ENCODE measurements around the gene ZBTB46.

Gene ZBTB46

DNA sequence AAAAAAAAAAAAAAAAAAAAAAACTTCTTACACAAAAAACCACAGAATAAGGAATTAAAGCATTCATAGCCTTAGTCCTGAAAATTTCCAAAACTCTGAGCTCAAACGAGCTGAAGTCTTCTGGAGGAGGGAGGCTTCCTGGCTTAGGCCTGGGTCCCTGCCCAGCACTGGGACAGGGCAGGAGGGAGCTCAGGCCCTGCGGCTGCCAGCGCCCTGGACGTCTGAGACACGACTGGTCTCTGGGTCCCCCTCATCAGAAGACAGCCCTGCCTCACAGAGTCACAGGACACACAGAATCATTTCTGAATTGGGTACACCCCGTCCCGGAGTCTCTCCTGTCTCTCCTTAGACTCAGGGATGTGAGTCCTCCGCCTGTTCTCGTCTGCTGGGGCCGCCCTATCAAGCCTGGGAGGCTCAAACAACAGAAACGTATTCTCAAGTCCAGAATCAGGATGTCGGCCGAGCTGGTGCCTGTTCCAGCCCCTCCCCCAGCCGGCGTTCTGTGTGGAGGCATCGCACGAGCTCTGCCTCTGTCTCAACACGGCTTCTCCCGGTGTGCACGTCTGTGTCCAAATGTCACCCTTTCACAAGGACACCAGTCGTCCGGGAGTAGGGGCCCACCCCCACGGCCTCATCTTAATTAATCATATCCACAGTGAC lies 39.4 kb downstream of the ZBTB46 start:
- H3K4me1 ChIP-seq (ENCODE audit: control insufficient read depth, insufficient read depth, low read length): no peaks in the 10 kb centered on the region
- TF ChIP-seq, protein P1, sequence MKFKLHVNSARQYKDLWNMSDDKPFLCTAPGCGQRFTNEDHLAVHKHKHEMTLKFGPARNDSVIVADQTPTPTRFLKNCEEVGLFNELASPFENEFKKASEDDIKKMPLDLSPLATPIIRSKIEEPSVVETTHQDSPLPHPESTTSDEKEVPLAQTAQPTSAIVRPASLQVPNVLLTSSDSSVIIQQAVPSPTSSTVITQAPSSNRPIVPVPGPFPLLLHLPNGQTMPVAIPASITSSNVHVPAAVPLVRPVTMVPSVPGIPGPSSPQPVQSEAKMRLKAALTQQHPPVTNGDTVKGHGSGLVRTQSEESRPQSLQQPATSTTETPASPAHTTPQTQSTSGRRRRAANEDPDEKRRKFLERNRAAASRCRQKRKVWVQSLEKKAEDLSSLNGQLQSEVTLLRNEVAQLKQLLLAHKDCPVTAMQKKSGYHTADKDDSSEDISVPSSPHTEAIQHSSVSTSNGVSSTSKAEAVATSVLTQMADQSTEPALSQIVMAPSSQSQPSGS (tag by site-specific recombination; IDR thresholded peaks at IDR 0.05; ENCODE audit: low read depth): no peak
- TF ChIP-seq ZBTB1 (tag by site-specific recombination; IDR thresholded peaks at IDR 0.05): no peak
- no peak for TF ChIP-seq ZIC2 (tag by site-specific recombination; IDR thresholded peaks at IDR 0.05)
- TF ChIP-seq ZNF311 (tag by site-specific recombination; IDR thresholded peaks at IDR 0.05; ENCODE audit: borderline replicate concordance): no peak
- TF ChIP-seq HOXD13 (CRISPR knock-in tag; IDR thresholded peaks at IDR 0.05; ENCODE audit: borderline replicate concordance): no peak
- no peak for TF ChIP-seq ZNF629 (tag by site-specific recombination; IDR thresholded peaks at IDR 0.05)
- TF ChIP-seq BCL11A (tag by site-specific recombination; IDR thresholded peaks at IDR 0.05; ENCODE audit: low read depth): no peak
- TF ChIP-seq ZNF76 (tag by site-specific recombination; IDR thresholded peaks at IDR 0.05; ENCODE audit: borderline replicate concordance, low read depth): no peak
- TF ChIP-seq, protein P2, sequence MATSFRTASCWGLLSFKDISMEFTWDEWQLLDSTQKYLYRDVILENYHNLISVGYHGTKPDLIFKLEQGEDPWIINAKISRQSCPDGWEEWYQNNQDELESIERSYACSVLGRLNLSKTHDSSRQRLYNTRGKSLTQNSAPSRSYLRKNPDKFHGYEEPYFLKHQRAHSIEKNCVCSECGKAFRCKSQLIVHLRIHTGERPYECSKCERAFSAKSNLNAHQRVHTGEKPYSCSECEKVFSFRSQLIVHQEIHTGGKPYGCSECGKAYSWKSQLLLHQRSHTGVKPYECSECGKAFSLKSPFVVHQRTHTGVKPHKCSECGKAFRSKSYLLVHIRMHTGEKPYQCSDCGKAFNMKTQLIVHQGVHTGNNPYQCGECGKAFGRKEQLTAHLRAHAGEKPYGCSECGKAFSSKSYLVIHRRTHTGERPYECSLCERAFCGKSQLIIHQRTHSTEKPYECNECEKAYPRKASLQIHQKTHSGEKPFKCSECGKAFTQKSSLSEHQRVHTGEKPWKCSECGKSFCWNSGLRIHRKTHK (tag by site-specific recombination; IDR thresholded peaks at IDR 0.05): no peak
- TF ChIP-seq ZNF658 (tag by site-specific recombination; IDR thresholded peaks at IDR 0.05): no peak
- TF ChIP-seq GLIS2 (tag by site-specific recombination; IDR thresholded peaks at IDR 0.05): no peak
- TF ChIP-seq GLI4 (tag by site-specific recombination; IDR thresholded peaks at IDR 0.05): no peak
- peaks cover 0 to 15% of the 10 kb centered on the region in 2 experiments; a peak in 1 of 3 replicates for H3K36me3 ChIP-seq (ENCODE audit: control insufficient read depth in 2 of 2, insufficient read depth in 1 of 2, low read length in 2 of 2)
- ChIA-PET POLR2A (no interaction called here), CTCF (interaction anchor here (0.6 to 0.7 kb wide), 2 partner anchors 16 to 188 kb away, joined by 3 read pairs; partner anchors contain the start of gene SAMD10)
- H3K27ac ChIP-seq (ENCODE audit: extremely low read depth, low read depth, low read length): no peak overlapping the region
- no peak overlapping the region for H3K4me3 ChIP-seq (ENCODE audit: low read depth, low read length)
- H3K9me3 ChIP-seq (ENCODE audit: control insufficient read depth, insufficient read depth, low read depth, low read length): no peaks in the 10 kb centered on the region

DNA sequence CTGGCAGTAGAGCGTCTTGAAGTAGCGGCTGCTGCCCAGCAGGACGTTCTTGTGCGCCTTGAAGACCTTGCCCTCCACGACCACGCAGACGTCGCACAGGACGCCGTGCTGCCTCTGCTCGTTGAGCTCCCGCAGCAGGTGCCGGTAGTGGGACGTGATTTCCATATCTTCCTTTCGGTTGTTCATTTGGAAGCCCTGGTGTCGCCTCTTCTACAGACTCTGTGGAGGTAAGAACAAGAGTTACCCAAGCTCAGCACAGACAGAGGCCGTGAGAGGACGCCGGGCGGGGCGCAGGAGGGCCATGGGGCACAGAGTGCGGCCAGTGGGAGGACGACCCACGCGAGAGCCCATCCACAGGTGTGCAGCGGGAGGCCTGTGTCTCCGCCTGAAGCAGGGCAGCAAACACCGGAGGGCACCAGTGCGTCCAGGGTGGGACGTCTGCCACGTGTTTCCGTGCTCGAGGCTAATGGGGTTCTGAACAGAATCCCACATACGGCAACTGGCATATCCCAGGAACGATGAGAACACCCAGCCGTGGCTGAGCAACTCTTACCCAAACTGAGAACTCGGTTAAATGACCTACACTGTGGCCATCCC lies 40.4 kb downstream of the ZBTB46 start:
- Histone ChIP-seq H3K27ac (ENCODE audit: extremely low read depth, low read depth, low read length) (no peak overlapping the region), H3K9me3 (ENCODE audit: control insufficient read depth, insufficient read depth, low read depth, low read length) (no peaks in the 10 kb centered on the region), H3K4me1 (ENCODE audit: control insufficient read depth, insufficient read depth, low read length) (no peaks in the 10 kb centered on the region), H3K4me3 (ENCODE audit: low read depth, low read length) (no peak overlapping the region), H3K36me3 (ENCODE audit: control insufficient read depth in 2 of 2, insufficient read depth in 1 of 2, low read length in 2 of 2) (peaks cover 0 to 15% of the 10 kb centered on the region in 2 experiments; a peak in 1 of 3 replicates)
- TF ChIP-seq, protein P3, sequence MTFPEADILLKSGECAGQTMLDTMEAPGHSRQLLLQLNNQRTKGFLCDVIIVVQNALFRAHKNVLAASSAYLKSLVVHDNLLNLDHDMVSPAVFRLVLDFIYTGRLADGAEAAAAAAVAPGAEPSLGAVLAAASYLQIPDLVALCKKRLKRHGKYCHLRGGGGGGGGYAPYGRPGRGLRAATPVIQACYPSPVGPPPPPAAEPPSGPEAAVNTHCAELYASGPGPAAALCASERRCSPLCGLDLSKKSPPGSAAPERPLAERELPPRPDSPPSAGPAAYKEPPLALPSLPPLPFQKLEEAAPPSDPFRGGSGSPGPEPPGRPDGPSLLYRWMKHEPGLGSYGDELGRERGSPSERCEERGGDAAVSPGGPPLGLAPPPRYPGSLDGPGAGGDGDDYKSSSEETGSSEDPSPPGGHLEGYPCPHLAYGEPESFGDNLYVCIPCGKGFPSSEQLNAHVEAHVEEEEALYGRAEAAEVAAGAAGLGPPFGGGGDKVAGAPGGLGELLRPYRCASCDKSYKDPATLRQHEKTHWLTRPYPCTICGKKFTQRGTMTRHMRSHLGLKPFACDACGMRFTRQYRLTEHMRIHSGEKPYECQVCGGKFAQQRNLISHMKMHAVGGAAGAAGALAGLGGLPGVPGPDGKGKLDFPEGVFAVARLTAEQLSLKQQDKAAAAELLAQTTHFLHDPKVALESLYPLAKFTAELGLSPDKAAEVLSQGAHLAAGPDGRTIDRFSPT (tag by site-specific recombination; IDR thresholded peaks at IDR 0.05): no peak
- TF ChIP-seq ZNF394 (tag by site-specific recombination; IDR thresholded peaks at IDR 0.05; ENCODE audit: borderline replicate concordance): no peak
- TF ChIP-seq ZNF114 (tag by site-specific recombination; IDR thresholded peaks at IDR 0.05): no peak
- TF ChIP-seq YY2 (tag by site-specific recombination; IDR thresholded peaks at IDR 0.05): no peak
- TF ChIP-seq OSR2 (tag by site-specific recombination; IDR thresholded peaks at IDR 0.05): no peak
- TF ChIP-seq SP2 (tag by site-specific recombination; IDR thresholded peaks at IDR 0.05): no peak
- TF ChIP-seq ZNF776 (tag by site-specific recombination; IDR thresholded peaks at IDR 0.05; ENCODE audit: borderline replicate concordance): no peak
- TF ChIP-seq ZFP41 (tag by site-specific recombination; IDR thresholded peaks at IDR 0.05; ENCODE audit: borderline replicate concordance): no peak
- no peak for TF ChIP-seq ZNF560 (tag by site-specific recombination; IDR thresholded peaks at IDR 0.05; ENCODE audit: borderline replicate concordance)
- TF ChIP-seq GLI2 (tag by site-specific recombination; IDR thresholded peaks at IDR 0.05; ENCODE audit: borderline replicate concordance, low read depth): no peak
- no peak for TF ChIP-seq SALL2 (tag by site-specific recombination; IDR thresholded peaks at IDR 0.05; ENCODE audit: borderline replicate concordance)
- ChIA-PET POLR2A (no interaction called here), CTCF (interaction anchor here (0.5 to 0.7 kb wide), 2 partner anchors 15 to 287 kb away, joined by 3 to 4 read pairs; no protein-coding TSS in a partner anchor)
